SK-N-SH (cell line): ENCODE results near the gene GNPTAB. TPM values are rescaled to one million over a fixed set of nuclear protein-coding genes. Genes with fewer than 3 reads are reported as not detected.

ENCODE experiments used
- CTCF ChIA-PET: fragments of 300-600, 350-600 bp; formaldehyde crosslinking; extraction: SDS; loops from one replicate; lab custom pipeline; 2021; lab: Yijun Ruan, JAX
- POLR2A ChIA-PET: fragments of 350-600 bp; sonication (Branson Sonifier 250); formaldehyde crosslinking; extraction: SDS; loops from one replicate; lab custom pipeline; 2020; ENCODE audit warnings: antibody characterized with exemption, inconsistent platforms; lab: Yijun Ruan, JAX
- DNase-seq: peaks from one replicate; pipeline ENCODE4 v3.0.0; 2012
- H2AFZ ChIP-seq: fragments of 200-600 bp; sonication (generic); 2 replicates; pipeline ENCODE4 v1.8.1; 2016; ENCODE audit warnings: antibody characterized with exemption, mild to moderate bottlenecking, low read depth
- H3F3A ChIP-seq: fragments of 200-600 bp; sonication (generic); replicated peaks from 2 replicates; pipeline ENCODE3; 2016; ENCODE audit warnings: antibody characterized with exemption, mild to moderate bottlenecking; ENCODE audit not compliant: insufficient read depth
- H3K27ac ChIP-seq, 2 experiments: fragments of 200-500 bp in 1 of 2; fragments of 200-600 bp in 1 of 2; sonication (Bioruptor generic) in 1 of 2; sonication (generic), shearing (Covaris generic) in 1 of 2; 2 replicates each; pipeline versions ENCODE4 v1.5.1 to v1.6.1; 2014 to 2016; ENCODE audit warnings: low read depth in 2 of 2, inconsistent platforms in 1 of 2, low read length in 1 of 2, mild to moderate bottlenecking in 1 of 2, mixed read lengths in 1 of 2
- H3K27me3 ChIP-seq: fragments of 200-600 bp; sonication (generic), shearing (Covaris generic); 2 replicates; pipeline ENCODE4 v1.6.1; 2016; ENCODE audit warnings: mixed run types; ENCODE audit not compliant: insufficient read depth
- H3K36me3 ChIP-seq, 2 experiments: fragments of 200-500 bp in 1 of 2; fragments of 200-600 bp in 1 of 2; sonication (Bioruptor generic) in 1 of 2; sonication (generic) in 1 of 2; replicated peaks in 1 of 2; 2 replicates each; pipeline versions ENCODE3 to v1.5.1; 2014 to 2016; ENCODE audit warnings: low read length in 1 of 2, mild to moderate bottlenecking in 1 of 2; ENCODE audit not compliant: insufficient read depth in 2 of 2, control insufficient read depth in 1 of 2
- H3K4me1 ChIP-seq, 2 experiments: fragments of 200-500 bp in 1 of 2; fragments of 200-600 bp in 1 of 2; sonication (Bioruptor generic) in 1 of 2; sonication (generic), shearing (Covaris generic) in 1 of 2; 2 replicates each; pipeline versions ENCODE4 v1.5.1 to v1.6.1; 2014 to 2016; ENCODE audit warnings: low read depth in 1 of 2, low read length in 1 of 2, mixed run types in 1 of 2; ENCODE audit not compliant: insufficient read depth in 2 of 2, control insufficient read depth in 1 of 2
- H3K4me2 ChIP-seq: fragments of 200-600 bp; sonication (generic), shearing (Covaris generic); 2 replicates; pipeline ENCODE4 v1.6.1; 2017; ENCODE audit warnings: mixed run types
- H3K4me3 ChIP-seq, 2 experiments: fragments of 200-500 bp in 1 of 2; fragments of 200-600 bp in 1 of 2; sonication (Bioruptor generic) in 1 of 2; sonication (generic), shearing (Covaris generic) in 1 of 2; 2 replicates each; pipeline versions ENCODE4 v1.5.1 to v1.8.1; 2014 to 2016; ENCODE audit warnings: low read depth in 2 of 2, inconsistent platforms in 1 of 2, low read length in 1 of 2, mild to moderate bottlenecking in 1 of 2, mixed read lengths in 1 of 2, moderate library complexity in 1 of 2
- H3K79me2 ChIP-seq: fragments of 200-600 bp; sonication (generic); 2 replicates; pipeline ENCODE4 v1.8.1; 2017; ENCODE audit warnings: mild to moderate bottlenecking; ENCODE audit not compliant: insufficient read depth
- H3K9ac ChIP-seq: fragments of 200-600 bp; sonication (generic); 2 replicates; pipeline ENCODE4 v1.6.1; 2017; ENCODE audit warnings: mixed run types
- H3K9me2 ChIP-seq: fragments of 200-600 bp; sonication (generic); 2 replicates; pipeline ENCODE4 v1.6.1; 2017; ENCODE audit warnings: mixed run types
- H3K9me3 ChIP-seq: fragments of 200-600 bp; sonication (generic); 2 replicates; pipeline ENCODE4 v1.6.1; 2017; ENCODE audit warnings: mixed run types, mild to moderate bottlenecking, moderate library complexity
- H4K20me1 ChIP-seq: fragments of 200-600 bp; sonication (generic); 2 replicates; pipeline ENCODE4 v1.6.1; 2017; ENCODE audit warnings: mild to moderate bottlenecking, mixed run types; ENCODE audit not compliant: insufficient read depth
- CHD2 ChIP-seq: fragments of 150-350 bp; IDR thresholded peaks from 2 replicates; pipeline ENCODE4 v1.6.1; 2018; ENCODE audit warnings: low read length; ENCODE audit not compliant: partially characterized antibody
- EZH2phosphoT487 ChIP-seq: fragments of 200-600 bp; sonication (generic); IDR thresholded peaks from 2 replicates; pipeline ENCODE4 v1.6.1; 2017; ENCODE audit warnings: low read depth, mixed run types, mild to moderate bottlenecking, antibody characterized with exemption, moderate library complexity, borderline replicate concordance
- FOXJ3 ChIP-seq: sonication (generic); formaldehyde crosslinking; IDR thresholded peaks from 2 replicates; pipeline ENCODE4 v1.5.1; 2020; ENCODE audit warnings: mild to moderate bottlenecking, missing genetic modification reagents
- GABPA ChIP-seq: IDR thresholded peaks from 2 replicates; pipeline ENCODE4 v1.4.0; 2012; ENCODE audit warnings: low read depth, mild to moderate bottlenecking
- MAX ChIP-seq: IDR thresholded peaks from 2 replicates; pipeline ENCODE4 v1.4.0; 2012; ENCODE audit warnings: low read depth
- NRF1 ChIP-seq: IDR thresholded peaks from 2 replicates; pipeline ENCODE4 v1.6.1; 2012; ENCODE audit warnings: low read depth, mild to moderate bottlenecking, low read length
- RAD21 ChIP-seq: IDR thresholded peaks from 2 replicates; pipeline ENCODE4 v1.6.1; 2012; ENCODE audit warnings: mild to moderate bottlenecking, low read length
- REST ChIP-seq: IDR thresholded peaks from 2 replicates; pipeline ENCODE4 v1.6.1; 2012; ENCODE audit warnings: mild to moderate bottlenecking, low read depth, low read length, moderate library complexity
- RXRA ChIP-seq: IDR thresholded peaks from 2 replicates; pipeline ENCODE4 v1.4.0; 2012; ENCODE audit warnings: low read depth, mild to moderate bottlenecking, borderline replicate concordance
- YY1 ChIP-seq: IDR thresholded peaks from 2 replicates; pipeline ENCODE4 v1.4.0; 2012; ENCODE audit warnings: low read depth, mild to moderate bottlenecking
- WGBS: methylation state at CpG from one replicate; pipeline ENCODE4 v1.1.6; 2017; ENCODE audit warnings: low lambda C conversion rate; 5-methylcytosine and 5-hydroxymethylcytosine counted together
- polyA plus RNA-seq, 3 experiments: library from polyadenylated mRNA; depleted of rRNA; stranded (reverse); fragments of >200 nt; gene quantifications; 2 replicates each; pipeline ENCODE4 v1.2.3, GENCODE V29; 2012
- TF ChIP-seq, protein P1 (sequence below): IDR thresholded peaks from 2 replicates; pipeline ENCODE4 v1.4.0; 2012; ENCODE audit warnings: low read depth, borderline replicate concordance

The GNPTAB gene
- polyA plus RNA-seq, 1 of the 3 experiments (the other 2 are of a cell fraction), result 18.8 TPM

GRCh38 chr12:101847325-101847724, 16.6 kb upstream of the GNPTAB start:
- no peaks in the 10 kb centered on the region for H3K9me2 ChIP-seq
- ChIA-PET CTCF (interaction anchor here (1.0 kb wide), 1 partner anchor 8 kb away, joined by 3 read pairs; no protein-coding TSS in a partner anchor), POLR2A (interaction anchor here (0.6 kb wide), 1 partner anchor 13 kb away, joined by 4 read pairs; no protein-coding TSS in a partner anchor)
- H3K9ac ChIP-seq, result no peak overlapping the region
- no peaks in the 10 kb centered on the region for H3K79me2 ChIP-seq
- no peaks in the 10 kb centered on the region for H4K20me1 ChIP-seq
- H3K27me3 ChIP-seq, result no peaks in the 10 kb centered on the region
- no peak for DNase-seq
- H3K36me3 ChIP-seq, result no peaks in the 10 kb centered on the region
- 70% methylated on average over 5 of the region's 5 CpGs for WGBS
- TF ChIP-seq, protein P1, sequence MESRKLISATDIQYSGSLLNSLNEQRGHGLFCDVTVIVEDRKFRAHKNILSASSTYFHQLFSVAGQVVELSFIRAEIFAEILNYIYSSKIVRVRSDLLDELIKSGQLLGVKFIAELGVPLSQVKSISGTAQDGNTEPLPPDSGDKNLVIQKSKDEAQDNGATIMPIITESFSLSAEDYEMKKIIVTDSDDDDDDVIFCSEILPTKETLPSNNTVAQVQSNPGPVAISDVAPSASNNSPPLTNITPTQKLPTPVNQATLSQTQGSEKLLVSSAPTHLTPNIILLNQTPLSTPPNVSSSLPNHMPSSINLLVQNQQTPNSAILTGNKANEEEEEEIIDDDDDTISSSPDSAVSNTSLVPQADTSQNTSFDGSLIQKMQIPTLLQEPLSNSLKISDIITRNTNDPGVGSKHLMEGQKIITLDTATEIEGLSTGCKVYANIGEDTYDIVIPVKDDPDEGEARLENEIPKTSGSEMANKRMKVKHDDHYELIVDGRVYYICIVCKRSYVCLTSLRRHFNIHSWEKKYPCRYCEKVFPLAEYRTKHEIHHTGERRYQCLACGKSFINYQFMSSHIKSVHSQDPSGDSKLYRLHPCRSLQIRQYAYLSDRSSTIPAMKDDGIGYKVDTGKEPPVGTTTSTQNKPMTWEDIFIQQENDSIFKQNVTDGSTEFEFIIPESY, result no peak
- TF ChIP-seq YY1 (no peak), MAX (no peak), CHD2 (no peak), RXRA (no peak), NRF1 (no peak), GABPA (no peak), FOXJ3 (CRISPR knock-in tag) (no peak), REST (no peak), EZH2phosphoT487 (no peak), RAD21 (no peak)
- H3F3A ChIP-seq, result no peaks in the 10 kb centered on the region
- no peaks in the 10 kb centered on the region for H3K4me1 ChIP-seq
- no peak overlapping the region for H2AFZ ChIP-seq
- no peak overlapping the region for H3K4me3 ChIP-seq
- H3K4me2 ChIP-seq, result no peak overlapping the region
- H3K9me3 ChIP-seq, result no peaks in the 10 kb centered on the region
- no peak overlapping the region for H3K27ac ChIP-seq
